Activated gamma-delta T cell treated with anti-CD3 and anti-CD28 coated beads, Interleukin-2, amount 50 U/mL, for 16 hours (primary cell): ENCODE data around the gene SCAMP4.

Source experiments
- DNase-seq: peaks from one replicate; pipeline ENCODE4 v3.0.0-alpha.2; 2020; ENCODE audit warnings: low read depth

Gene SCAMP4

GRCh38 chr19:1912760-1913505 is 7.7 kb downstream of the SCAMP4 start:
- DNase-seq, result no peak

GRCh38 chr19:1913781-1914577 is 8.8 kb downstream of the SCAMP4 start:
- no peak for DNase-seq

GRCh38 chr19:1914826-1915341 is 9.7 kb downstream of the SCAMP4 start:
- no peak for DNase-seq

- DNase-seq, result no peak
Observed at GRCh38 chr19:1917146-1917545, 11.9 kb downstream of the SCAMP4 start.

- no peak for DNase-seq
Observed at GRCh38 chr19:1917926-1918325, 12.7 kb downstream of the SCAMP4 start.

- DNase-seq, result no peak
Observed at GRCh38 chr19:1918975-1919374, 13.8 kb downstream of the SCAMP4 start.

- DNase-seq, result no peak
Observed at GRCh38 chr19:1920644-1921043, 15.4 kb downstream of the SCAMP4 start.

GRCh38 chr19:1921326-1921725 is 16.1 kb downstream of the SCAMP4 start:
- DNase-seq, result no peak

GRCh38 chr19:1921825-1922224 is 16.6 kb downstream of the SCAMP4 start:
- no peak for DNase-seq

GRCh38 chr19:1922803-1923202 is 17.6 kb downstream of the SCAMP4 start:
- DNase-seq, result no peak

GRCh38 chr19:1923319-1923718 is 18.1 kb downstream of the SCAMP4 start:
- no peak for DNase-seq

GRCh38 chr19:1924320-1924961 is 19.2 kb downstream of the SCAMP4 start:
- no peak for DNase-seq

- DNase-seq, result no peak
Observed at GRCh38 chr19:1925544-1925943, 20.3 kb downstream of the SCAMP4 start.

- DNase-seq, result peak; percentile 82
Observed at GRCh38 chr19:1929021-1929742, 24.0 kb downstream of the SCAMP4 start.

GRCh38 chr19:1931445-1931844 is 26.2 kb downstream of the SCAMP4 start:
- DNase-seq, result no peak

- no peak for DNase-seq
Observed at GRCh38 chr19:1932395-1932794, 27.2 kb downstream of the SCAMP4 start.

- DNase-seq, result no peak
Observed at GRCh38 chr19:1933244-1933643, 28.0 kb downstream of the SCAMP4 start.

GRCh38 chr19:1933942-1934341 is 28.7 kb downstream of the SCAMP4 start:
- no peak for DNase-seq

GRCh38 chr19:1935484-1936208 is 30.4 kb downstream of the SCAMP4 start:
- DNase-seq, result no peak

GRCh38 chr19:1936430-1936829 is 31.2 kb downstream of the SCAMP4 start:
- no peak for DNase-seq

- no peak for DNase-seq
Observed at GRCh38 chr19:1936916-1937610, 31.9 kb downstream of the SCAMP4 start.
